Ovary (tissue), 3 donors: ENCODE measurements around the gene DENND1B.

ENCODE experiments used
- CTCF ChIP-seq, 3 donors: fragments of 450-650 bp in 2 of 3; fragments of 200-600 bp in 1 of 3; IDR thresholded peaks; one replicate each; pipeline versions ENCODE4 v1.5.1 to v1.8.0; 2016 to 2022; ENCODE audit warnings: antibody characterized with exemption in 3 of 3, mild to moderate bottlenecking in 1 of 3
- EP300 ChIP-seq: sonication (generic); formaldehyde crosslinking; IDR thresholded peaks from one replicate; pipeline ENCODE4 v1.6.1; 2017; ENCODE audit warnings: antibody characterized with exemption
- POLR2A ChIP-seq: fragments of 450-650 bp; IDR thresholded peaks from one replicate; pipeline ENCODE4 v1.6.1; 2017; ENCODE audit warnings: antibody characterized with exemption, mild to moderate bottlenecking, moderate library complexity
- donor health status: DM: no; HTN: no; CAD: no.

GRCh38 chr1:197485790-197486189 is 289.5 kb downstream of the DENND1B start:
- TF ChIP-seq CTCF (IDR thresholded peaks at IDR 0.05): no peak
- TF ChIP-seq EP300: no peak
- TF ChIP-seq POLR2A: no peak
